H1 (cell line): Measurements from ENCODE around the gene PSG3.
"Not testable (repeated sequence)": the region's sequence is repeated elsewhere in the genome, so short reads cannot be mapped to it uniquely, and the experiment has no call there.

Experiments
- CEBPB ChIP-seq: IDR thresholded peaks from 2 replicates; pipeline ENCODE4 v1.6.1; 2012; ENCODE audit warnings: low read depth, low read length
- CTCF ChIP-seq, 3 experiments: IDR thresholded peaks; 1 replicate in 2 of 3; 2 replicates in 1 of 3; pipeline versions ENCODE4 v1.5.1 to v1.6.1; 2011; ENCODE audit warnings: low read length in 3 of 3, mild to moderate bottlenecking in 3 of 3, inconsistent platforms in 2 of 3, low read depth in 1 of 3, moderate library complexity in 1 of 3; ENCODE audit not compliant: insufficient read depth in 1 of 3; ENCODE audit errors: control extremely low read depth in 1 of 3
- POLR2A ChIP-seq, 2 experiments: IDR thresholded peaks; 1 replicate in 1 of 2; 2 replicates in 1 of 2; pipeline ENCODE4 v1.6.1; 2011; ENCODE audit warnings: low read depth in 2 of 2, low read length in 2 of 2, mild to moderate bottlenecking in 2 of 2; ENCODE audit errors: control extremely low read depth in 1 of 2
- USF2 ChIP-seq: IDR thresholded peaks from 2 replicates; pipeline ENCODE4 v1.6.1; 2011; ENCODE audit warnings: low read length, improper control_type of control experiment
- YY1 ChIP-seq: IDR thresholded peaks from 2 replicates; pipeline ENCODE4 v1.6.1; 2011; ENCODE audit warnings: low read depth, mild to moderate bottlenecking, low read length

GRCh38 chr19:42741726-42742607 is 1.7 kb upstream of the PSG3 start:
- peak in 1 of 3 experiments; percentile 10; a peak in 1 of 4 replicates for TF ChIP-seq CTCF (IDR thresholded peaks at IDR 0.05; ENCODE audit: control extremely low read depth in 1 of 3, insufficient read depth in 1 of 3, low read depth in 1 of 3, low read length in 3 of 3)
- not testable (repeated sequence) for TF ChIP-seq CEBPB; USF2; YY1; POLR2A (IDR thresholded peaks at IDR 0.05; ENCODE audit: control extremely low read depth in 1 of 2, low read depth in 2 of 2, low read length in 2 of 2)
